Tibial artery (tissue), 4 donors: ENCODE results near the gene ANKRD44.

ENCODE experiments used
- DNase-seq, 2 donors: peaks; one replicate each; pipeline ENCODE4 v3.0.0-alpha.2; 2019
- H3K27ac ChIP-seq, 2 donors: fragments of 200-600 bp; sonication (generic) in 1 of 2; 1 replicate in 1 of 2; 2 replicates in 1 of 2; pipeline ENCODE4 v1.5.1; 2018 to 2019; ENCODE audit warnings: mild to moderate bottlenecking in 1 of 2
- H3K27me3 ChIP-seq, 2 donors: fragments of 200-600 bp; sonication (generic) in 1 of 2; one replicate each; pipeline versions ENCODE4 v1.5.1 to v1.6.0; 2016 to 2019
- H3K36me3 ChIP-seq, 3 donors: fragments of 200-600 bp; sonication (generic) in 2 of 3; one replicate each; pipeline ENCODE4 v1.5.1; 2016 to 2019; ENCODE audit warnings: mild to moderate bottlenecking in 2 of 3
- H3K4me1 ChIP-seq, 4 donors: fragments of 200-600 bp; sonication (generic) in 2 of 4; 1 replicate in 3 of 4; 2 replicates in 1 of 4; pipeline ENCODE4 v1.5.1; 2016 to 2019
- H3K4me3 ChIP-seq, 2 donors: fragments of 200-600 bp; sonication (generic) in 1 of 2; 1 replicate in 1 of 2; 2 replicates in 1 of 2; pipeline ENCODE4 v1.5.1; 2018 to 2019; ENCODE audit warnings: mild to moderate bottlenecking in 2 of 2
- H3K9me3 ChIP-seq, 3 donors: fragments of 200-600 bp; sonication (generic) in 1 of 3; one replicate each; pipeline ENCODE4 v1.5.1; 2016 to 2019
- CTCF ChIP-seq, 2 experiments: fragments of 200-600 bp in 1 of 2; fragments of 450-650 bp in 1 of 2; IDR thresholded peaks; one replicate each; pipeline ENCODE4 v1.5.1; 2017 to 2019; ENCODE audit warnings: antibody characterized with exemption in 2 of 2, mild to moderate bottlenecking in 1 of 2, moderate library complexity in 1 of 2
- intact Hi-C: fragments of 100-400 bp; cut with DNase I; formaldehyde crosslinking; loops from one replicate; pipeline ENCODE4 v1.15.0; 2023; ENCODE audit warnings: low total_unique reads

ANKRD44 gene

GRCh38 chr2:197081294-197081693, 229.3 kb downstream of the ANKRD44 start:
- Histone ChIP-seq H3K9me3 (no peaks in the 10 kb centered on the region), H3K4me1 (peaks cover 0 to 47% (median 24%) of the 10 kb centered on the region in 4 donors), H3K4me3 (no peak overlapping the region), H3K36me3 (peaks cover 0 to 7% (median 0%) of the 10 kb centered on the region in 3 donors), H3K27ac (peak overlapping the region; percentile 61 to 74), H3K27me3 (no peaks in the 10 kb centered on the region)
- intact Hi-C loops, result no loop called here
- no peak for TF ChIP-seq CTCF (IDR thresholded peaks at IDR 0.05)
- DNase-seq, result no peak

GRCh38 chr2:197080578-197081216, 229.9 kb downstream of the ANKRD44 start:
- H3K4me1 ChIP-seq, result peaks cover 0 to 47% (median 24%) of the 10 kb centered on the region in 4 donors

GRCh38 chr2:197079832-197080555, 230.6 kb downstream of the ANKRD44 start:
- Histone ChIP-seq H3K27me3 (no peaks in the 10 kb centered on the region), H3K27ac (peak overlapping the region; percentile 61 to 74), H3K4me1 (peaks cover 0 to 47% (median 24%) of the 10 kb centered on the region in 4 donors), H3K9me3 (no peaks in the 10 kb centered on the region), H3K4me3 (no peak overlapping the region), H3K36me3 (peaks cover 0 to 7% (median 0%) of the 10 kb centered on the region in 3 donors)
- intact Hi-C loops, result no loop called here
- no peak for DNase-seq
- no peak for TF ChIP-seq CTCF (IDR thresholded peaks at IDR 0.05)

More at GRCh38 chr2:197080578-197081216, 229.9 kb downstream of the ANKRD44 start:
- no peaks in the 10 kb centered on the region for H3K27me3 ChIP-seq
- H3K36me3 ChIP-seq, result peaks cover 0 to 7% (median 0%) of the 10 kb centered on the region in 3 donors
- peak overlapping the region; percentile 61 to 74 for H3K27ac ChIP-seq
- intact Hi-C loops, result no loop called here
- H3K9me3 ChIP-seq, result no peaks in the 10 kb centered on the region
- no peak for DNase-seq
- H3K4me3 ChIP-seq, result no peak overlapping the region
- no peak for TF ChIP-seq CTCF (IDR thresholded peaks at IDR 0.05)

GRCh38 chr2:197079414-197079813, 231.2 kb downstream of the ANKRD44 start:
- Histone ChIP-seq H3K36me3 (peaks cover 0 to 7% (median 0%) of the 10 kb centered on the region in 3 donors), H3K4me1 (peaks cover 0 to 52% (median 25%) of the 10 kb centered on the region in 4 donors), H3K27ac (peak overlapping the region; percentile 61 to 74), H3K27me3 (no peaks in the 10 kb centered on the region), H3K9me3 (no peaks in the 10 kb centered on the region), H3K4me3 (no peak overlapping the region)
- intact Hi-C loops, result no loop called here
- no peak for DNase-seq
- TF ChIP-seq CTCF (IDR thresholded peaks at IDR 0.05), result no peak

- H3K4me1 ChIP-seq, result peaks cover 0 to 61% (median 32%) of the 10 kb centered on the region in 4 donors
- H3K27me3 ChIP-seq, result no peaks in the 10 kb centered on the region
- no peak overlapping the region for H3K4me3 ChIP-seq
- intact Hi-C loops, result no loop called here
- DNase-seq, result no peak
- H3K36me3 ChIP-seq, result peaks cover 0 to 7% (median 0%) of the 10 kb centered on the region in 3 donors
- peak overlapping the region; percentile 61 to 74 for H3K27ac ChIP-seq
- no peaks in the 10 kb centered on the region for H3K9me3 ChIP-seq
- no peak for TF ChIP-seq CTCF (IDR thresholded peaks at IDR 0.05)
Observed at GRCh38 chr2:197078535-197078934, 232.0 kb downstream of the ANKRD44 start.
